ENCODE results near the gene ITSN1. TPM values are rescaled to one million over a fixed set of nuclear protein-coding genes. Genes with fewer than 3 reads are reported as not detected.
A peak's percentile ranks its signal among the peaks of the same experiment; 100 is the strongest.

ITSN1 gene
- total and polyA plus RNA-seq, 2 experiments from 2014 or later = 77.9 to 95.7 TPM

DNA sequence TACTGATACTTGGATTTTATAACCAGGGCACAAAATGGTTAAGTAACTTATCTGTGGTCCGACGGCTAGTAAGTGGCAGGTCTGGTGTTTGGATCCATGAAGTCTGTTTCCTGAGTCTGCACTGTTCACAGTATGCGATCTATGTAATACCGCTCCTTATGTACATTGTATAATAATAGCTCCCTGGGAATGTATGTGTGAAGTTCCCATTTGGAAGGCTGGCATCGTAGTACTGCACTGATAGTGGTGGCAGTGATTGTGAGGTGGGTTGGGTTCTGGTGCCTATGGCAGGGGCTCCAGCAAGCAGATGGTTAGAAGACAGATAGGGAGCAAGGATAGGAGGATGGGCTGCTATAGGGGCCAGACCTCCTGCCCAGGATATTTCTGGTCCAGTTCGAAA, 25.3 kb downstream of the ITSN1 start (continued):
- TF ChIP-seq, protein P1, sequence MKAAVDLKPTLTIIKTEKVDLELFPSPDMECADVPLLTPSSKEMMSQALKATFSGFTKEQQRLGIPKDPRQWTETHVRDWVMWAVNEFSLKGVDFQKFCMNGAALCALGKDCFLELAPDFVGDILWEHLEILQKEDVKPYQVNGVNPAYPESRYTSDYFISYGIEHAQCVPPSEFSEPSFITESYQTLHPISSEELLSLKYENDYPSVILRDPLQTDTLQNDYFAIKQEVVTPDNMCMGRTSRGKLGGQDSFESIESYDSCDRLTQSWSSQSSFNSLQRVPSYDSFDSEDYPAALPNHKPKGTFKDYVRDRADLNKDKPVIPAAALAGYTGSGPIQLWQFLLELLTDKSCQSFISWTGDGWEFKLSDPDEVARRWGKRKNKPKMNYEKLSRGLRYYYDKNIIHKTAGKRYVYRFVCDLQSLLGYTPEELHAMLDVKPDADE (IDR thresholded peaks at IDR 0.05) = no peak
- TF ChIP-seq EZH2phosphoT487 (IDR thresholded peaks at IDR 0.05; ENCODE audit: unreplicated experiment) = no peak

DNA sequence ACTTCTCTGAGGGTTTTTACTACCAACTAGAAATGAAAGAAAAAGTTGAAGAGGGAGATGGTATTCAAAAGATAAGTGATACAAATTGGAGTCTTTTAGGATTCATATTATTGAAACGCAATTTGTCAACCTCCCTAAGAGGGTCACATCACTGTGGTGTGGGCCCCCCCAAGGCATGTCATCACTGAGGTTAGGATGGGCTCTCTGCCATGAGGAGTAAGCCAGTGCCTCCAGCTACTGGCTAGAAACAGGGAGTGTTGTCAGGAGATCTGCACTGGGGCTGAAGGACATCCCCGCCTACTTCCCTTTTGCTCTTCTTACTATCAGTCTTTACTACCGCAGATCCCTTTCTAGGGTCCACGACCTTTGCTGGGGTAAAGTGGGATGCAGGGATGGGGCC, 25.9 kb downstream of the ITSN1 start:
- Histone ChIP-seq H3K27ac (ENCODE audit: low read depth) (no peak overlapping the region), H4K20me1 (replicated peaks; ENCODE audit: insufficient read depth) (peaks cover 39% of the 10 kb centered on the region), H2AFZ (no peak overlapping the region), H3K4me2 (no peak overlapping the region), H3K4me1 (ENCODE audit: insufficient read depth) (peaks cover 10% of the 10 kb centered on the region; the same call in 1 of the 2 replicates), H3K79me2 (replicated peaks; ENCODE audit: insufficient read depth) (peaks cover 100% of the 10 kb centered on the region), H3K36me3 (ENCODE audit: insufficient read depth) (no peaks in the 10 kb centered on the region), H3K4me3 (no peak overlapping the region), H3K27me3 (ENCODE audit: insufficient read depth) (no peaks in the 10 kb centered on the region), H3F3A (replicated peaks; ENCODE audit: low read depth) (no peaks in the 10 kb centered on the region), H3K9me2 (ENCODE audit: insufficient read depth) (no peaks in the 10 kb centered on the region)
- no peak for DNase-seq (ENCODE audit: low spot score)
- Mint-ChIP-seq H3K27ac (no peak overlapping the region), H3K9me3 (no peaks in the 10 kb centered on the region), H3K36me3 (ENCODE audit: low read depth) (no peaks in the 10 kb centered on the region), H3K4me1 (peaks cover 30% of the 10 kb centered on the region), H3K4me3 (no peak overlapping the region), H3K27me3 (ENCODE audit: insufficient read depth, low read depth, poor library complexity) (peaks cover 4% of the 10 kb centered on the region)
- TF ChIP-seq NANOG (IDR thresholded peaks at IDR 0.05; ENCODE audit: borderline replicate concordance) = no peak
- no peak; the same call in 2 of the 3 replicates for ATAC-seq

DNA sequence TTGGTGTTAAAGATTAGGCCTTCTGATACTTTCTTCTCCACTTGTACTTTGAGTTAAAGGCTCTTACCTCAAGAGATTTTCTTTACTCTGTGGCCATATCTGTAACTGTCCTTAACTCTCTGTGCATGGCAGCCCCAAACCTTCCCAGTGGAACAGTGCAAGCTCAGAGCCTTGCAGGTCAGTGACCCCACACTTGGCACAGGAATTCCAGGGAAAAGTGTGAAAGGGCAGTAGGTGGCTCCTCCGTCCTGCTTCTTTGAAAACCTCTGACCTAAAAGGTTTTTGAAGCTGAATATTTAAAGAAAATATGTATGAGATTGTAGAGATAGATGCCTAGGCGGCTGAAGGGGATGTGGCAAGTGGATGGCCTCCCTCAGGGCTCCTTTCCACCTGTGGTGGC, 26.3 kb downstream of the ITSN1 start:
- no peaks in the 10 kb centered on the region for H3F3A ChIP-seq (replicated peaks; ENCODE audit: low read depth)
- Mint-ChIP-seq H3K27me3 (ENCODE audit: insufficient read depth, low read depth, poor library complexity) (peaks cover 4% of the 10 kb centered on the region), H3K4me1 (peaks cover 34% of the 10 kb centered on the region), H3K27ac (0 out of 2 replicates have a peak overlapping the region, but pooled peaks have one; percentile 47), H3K4me3 (no peak overlapping the region), H3K9me3 (no peaks in the 10 kb centered on the region), H3K36me3 (ENCODE audit: low read depth) (no peaks in the 10 kb centered on the region)
- no peak for TF ChIP-seq ZNF114 (CRISPR knock-in tag; IDR thresholded peaks at IDR 0.05)
- TF ChIP-seq, protein P2, sequence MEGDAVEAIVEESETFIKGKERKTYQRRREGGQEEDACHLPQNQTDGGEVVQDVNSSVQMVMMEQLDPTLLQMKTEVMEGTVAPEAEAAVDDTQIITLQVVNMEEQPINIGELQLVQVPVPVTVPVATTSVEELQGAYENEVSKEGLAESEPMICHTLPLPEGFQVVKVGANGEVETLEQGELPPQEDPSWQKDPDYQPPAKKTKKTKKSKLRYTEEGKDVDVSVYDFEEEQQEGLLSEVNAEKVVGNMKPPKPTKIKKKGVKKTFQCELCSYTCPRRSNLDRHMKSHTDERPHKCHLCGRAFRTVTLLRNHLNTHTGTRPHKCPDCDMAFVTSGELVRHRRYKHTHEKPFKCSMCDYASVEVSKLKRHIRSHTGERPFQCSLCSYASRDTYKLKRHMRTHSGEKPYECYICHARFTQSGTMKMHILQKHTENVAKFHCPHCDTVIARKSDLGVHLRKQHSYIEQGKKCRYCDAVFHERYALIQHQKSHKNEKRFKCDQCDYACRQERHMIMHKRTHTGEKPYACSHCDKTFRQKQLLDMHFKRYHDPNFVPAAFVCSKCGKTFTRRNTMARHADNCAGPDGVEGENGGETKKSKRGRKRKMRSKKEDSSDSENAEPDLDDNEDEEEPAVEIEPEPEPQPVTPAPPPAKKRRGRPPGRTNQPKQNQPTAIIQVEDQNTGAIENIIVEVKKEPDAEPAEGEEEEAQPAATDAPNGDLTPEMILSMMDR (conservative IDR thresholded peaks at IDR 0.05; ENCODE audit: low read depth in 2 of 2) = no peak
- TF ChIP-seq, protein P1 (IDR thresholded peaks at IDR 0.05) = no peak
- TF ChIP-seq STAT1 (IDR thresholded peaks at IDR 0.05; ENCODE audit: unreplicated experiment) = no peak
- no peak for TF ChIP-seq JUNB (IDR thresholded peaks at IDR 0.05; ENCODE audit: unreplicated experiment)
- TF ChIP-seq POLR2AphosphoS5 (IDR thresholded peaks at IDR 0.05; ENCODE audit: low read depth) = no peak
- no peak for TF ChIP-seq ZNF331 (CRISPR knock-in tag; IDR thresholded peaks at IDR 0.05; ENCODE audit: low read depth)
- TF ChIP-seq, protein P3, sequence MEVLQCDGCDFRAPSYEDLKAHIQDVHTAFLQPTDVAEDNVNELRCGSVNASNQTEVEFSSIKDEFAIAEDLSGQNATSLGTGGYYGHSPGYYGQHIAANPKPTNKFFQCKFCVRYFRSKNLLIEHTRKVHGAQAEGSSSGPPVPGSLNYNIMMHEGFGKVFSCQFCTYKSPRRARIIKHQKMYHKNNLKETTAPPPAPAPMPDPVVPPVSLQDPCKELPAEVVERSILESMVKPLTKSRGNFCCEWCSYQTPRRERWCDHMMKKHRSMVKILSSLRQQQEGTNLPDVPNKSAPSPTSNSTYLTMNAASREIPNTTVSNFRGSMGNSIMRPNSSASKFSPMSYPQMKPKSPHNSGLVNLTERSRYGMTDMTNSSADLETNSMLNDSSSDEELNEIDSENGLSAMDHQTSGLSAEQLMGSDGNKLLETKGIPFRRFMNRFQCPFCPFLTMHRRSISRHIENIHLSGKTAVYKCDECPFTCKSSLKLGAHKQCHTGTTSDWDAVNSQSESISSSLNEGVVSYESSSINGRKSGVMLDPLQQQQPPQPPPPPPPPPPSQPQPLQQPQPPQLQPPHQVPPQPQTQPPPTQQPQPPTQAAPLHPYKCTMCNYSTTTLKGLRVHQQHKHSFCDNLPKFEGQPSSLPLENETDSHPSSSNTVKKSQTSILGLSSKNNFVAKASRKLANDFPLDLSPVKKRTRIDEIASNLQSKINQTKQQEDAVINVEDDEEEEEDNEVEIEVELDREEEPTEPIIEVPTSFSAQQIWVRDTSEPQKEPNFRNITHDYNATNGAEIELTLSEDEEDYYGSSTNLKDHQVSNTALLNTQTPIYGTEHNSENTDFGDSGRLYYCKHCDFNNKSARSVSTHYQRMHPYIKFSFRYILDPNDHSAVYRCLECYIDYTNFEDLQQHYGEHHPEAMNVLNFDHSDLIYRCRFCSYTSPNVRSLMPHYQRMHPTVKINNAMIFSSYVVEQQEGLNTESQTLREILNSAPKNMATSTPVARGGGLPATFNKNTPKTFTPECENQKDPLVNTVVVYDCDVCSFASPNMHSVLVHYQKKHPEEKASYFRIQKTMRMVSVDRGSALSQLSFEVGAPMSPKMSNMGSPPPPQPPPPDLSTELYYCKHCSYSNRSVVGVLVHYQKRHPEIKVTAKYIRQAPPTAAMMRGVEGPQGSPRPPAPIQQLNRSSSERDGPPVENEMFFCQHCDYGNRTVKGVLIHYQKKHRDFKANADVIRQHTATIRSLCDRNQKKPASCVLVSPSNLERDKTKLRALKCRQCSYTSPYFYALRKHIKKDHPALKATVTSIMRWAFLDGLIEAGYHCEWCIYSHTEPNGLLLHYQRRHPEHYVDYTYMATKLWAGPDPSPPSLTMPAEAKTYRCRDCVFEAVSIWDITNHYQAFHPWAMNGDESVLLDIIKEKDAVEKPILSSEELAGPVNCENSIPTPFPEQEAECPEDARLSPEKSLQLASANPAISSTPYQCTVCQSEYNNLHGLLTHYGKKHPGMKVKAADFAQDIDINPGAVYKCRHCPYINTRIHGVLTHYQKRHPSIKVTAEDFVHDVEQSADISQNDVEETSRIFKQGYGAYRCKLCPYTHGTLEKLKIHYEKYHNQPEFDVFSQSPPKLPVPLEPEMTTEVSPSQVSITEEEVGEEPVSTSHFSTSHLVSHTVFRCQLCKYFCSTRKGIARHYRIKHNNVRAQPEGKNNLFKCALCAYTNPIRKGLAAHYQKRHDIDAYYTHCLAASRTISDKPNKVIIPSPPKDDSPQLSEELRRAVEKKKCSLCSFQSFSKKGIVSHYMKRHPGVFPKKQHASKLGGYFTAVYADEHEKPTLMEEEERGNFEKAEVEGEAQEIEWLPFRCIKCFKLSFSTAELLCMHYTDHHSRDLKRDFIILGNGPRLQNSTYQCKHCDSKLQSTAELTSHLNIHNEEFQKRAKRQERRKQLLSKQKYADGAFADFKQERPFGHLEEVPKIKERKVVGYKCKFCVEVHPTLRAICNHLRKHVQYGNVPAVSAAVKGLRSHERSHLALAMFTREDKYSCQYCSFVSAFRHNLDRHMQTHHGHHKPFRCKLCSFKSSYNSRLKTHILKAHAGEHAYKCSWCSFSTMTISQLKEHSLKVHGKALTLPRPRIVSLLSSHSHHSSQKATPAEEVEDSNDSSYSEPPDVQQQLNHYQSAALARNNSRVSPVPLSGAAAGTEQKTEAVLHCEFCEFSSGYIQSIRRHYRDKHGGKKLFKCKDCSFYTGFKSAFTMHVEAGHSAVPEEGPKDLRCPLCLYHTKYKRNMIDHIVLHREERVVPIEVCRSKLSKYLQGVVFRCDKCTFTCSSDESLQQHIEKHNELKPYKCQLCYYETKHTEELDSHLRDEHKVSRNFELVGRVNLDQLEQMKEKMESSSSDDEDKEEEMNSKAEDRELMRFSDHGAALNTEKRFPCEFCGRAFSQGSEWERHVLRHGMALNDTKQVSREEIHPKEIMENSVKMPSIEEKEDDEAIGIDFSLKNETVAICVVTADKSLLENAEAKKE (CRISPR knock-in tag; IDR thresholded peaks at IDR 0.05) = no peak
- TF ChIP-seq NANOG (IDR thresholded peaks at IDR 0.05; ENCODE audit: borderline replicate concordance) = no peak
- no peak for DNase-seq (ENCODE audit: low spot score)
- ATAC-seq = no peak; the same call in 2 of the 3 replicates
- H3K9me2 ChIP-seq (ENCODE audit: insufficient read depth) = no peaks in the 10 kb centered on the region
- H2AFZ ChIP-seq = no peak overlapping the region
- H3K36me3 ChIP-seq (ENCODE audit: insufficient read depth) = no peaks in the 10 kb centered on the region
- H3K4me2 ChIP-seq = no peak overlapping the region
- H3K27ac ChIP-seq (ENCODE audit: low read depth) = no peak overlapping the region
- peaks cover 100% of the 10 kb centered on the region for H3K79me2 ChIP-seq (replicated peaks; ENCODE audit: insufficient read depth)
- H3K4me3 ChIP-seq = no peak overlapping the region
- H4K20me1 ChIP-seq (replicated peaks; ENCODE audit: insufficient read depth) = peaks cover 36% of the 10 kb centered on the region
- no peaks in the 10 kb centered on the region for H3K27me3 ChIP-seq (ENCODE audit: insufficient read depth)
- H3K4me1 ChIP-seq (ENCODE audit: insufficient read depth) = peaks cover 14% of the 10 kb centered on the region
